NCI-H69 (cell line): ENCODE results near the gene C2.
"Not testable (repeated sequence)": the region's sequence is repeated elsewhere in the genome, so short reads cannot be mapped to it uniquely, and the experiment has no call there.

ENCODE experiments used
- DNase-seq: peaks from one replicate; lab custom pipeline; 2025; lab: John Stamatoyannopoulos, UW

C2 gene

DNA sequence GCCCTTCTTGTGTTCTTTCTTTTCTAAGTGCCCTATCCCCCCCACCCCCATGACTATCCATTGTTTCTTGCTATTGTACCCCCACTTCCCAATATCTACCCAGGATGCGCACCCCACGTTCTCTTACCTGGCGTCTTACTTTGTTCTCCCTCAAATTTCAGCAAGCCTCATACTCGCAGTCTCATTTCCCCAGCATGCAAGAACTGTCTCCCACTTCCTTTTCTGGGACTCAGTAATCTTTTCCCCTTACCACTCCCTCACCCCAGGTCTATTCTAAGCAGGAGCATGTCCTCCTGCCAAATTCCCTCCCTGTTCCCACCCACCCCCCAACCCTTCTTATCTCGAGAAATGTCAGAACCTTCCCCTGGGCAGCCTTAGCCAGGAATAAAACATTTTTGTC lies 28.3 kb upstream of the C2 start:
- no peak for DNase-seq

DNA sequence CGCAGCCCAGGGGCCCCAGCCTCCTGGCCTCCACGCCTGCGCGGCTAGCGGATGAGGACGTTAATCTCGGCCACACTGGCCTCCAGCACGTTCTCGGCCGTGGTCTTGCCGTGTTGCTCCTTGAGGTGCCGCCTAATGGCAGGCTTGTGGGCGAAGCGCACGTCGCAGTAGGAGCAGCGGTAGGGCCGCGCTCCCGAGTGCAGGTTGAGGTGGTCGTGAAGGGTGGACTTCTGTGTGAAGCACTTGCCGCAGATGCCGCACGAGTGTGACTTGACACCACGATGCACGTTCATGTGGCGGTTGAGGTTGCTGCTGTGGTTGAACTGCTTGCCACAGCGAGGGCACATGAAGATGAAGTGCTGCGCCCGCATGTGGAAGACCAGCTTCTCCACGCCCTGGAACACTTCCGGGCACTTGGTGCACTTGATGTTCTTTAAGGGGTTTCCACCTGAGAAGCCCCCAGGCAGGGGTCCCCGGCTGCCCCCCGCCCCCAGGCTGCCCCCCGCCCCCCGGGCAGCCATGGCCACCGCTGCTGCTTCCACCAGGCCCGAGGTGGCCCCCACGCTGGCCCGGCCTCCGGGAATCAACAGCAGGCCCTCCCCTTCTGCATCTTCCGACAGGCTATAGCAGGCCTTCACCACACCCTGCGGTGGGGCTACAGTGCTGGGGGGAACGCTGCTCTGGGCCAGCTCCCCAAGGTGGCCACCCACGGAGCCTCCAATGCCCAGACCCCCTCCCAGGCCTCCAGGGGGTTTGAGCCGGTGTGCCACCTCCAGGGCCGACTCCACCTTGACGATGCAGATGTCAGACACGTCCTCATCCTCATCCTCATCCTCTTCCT lies 27.4 kb upstream of the C2 start:
- DNase-seq, result no peak

DNA sequence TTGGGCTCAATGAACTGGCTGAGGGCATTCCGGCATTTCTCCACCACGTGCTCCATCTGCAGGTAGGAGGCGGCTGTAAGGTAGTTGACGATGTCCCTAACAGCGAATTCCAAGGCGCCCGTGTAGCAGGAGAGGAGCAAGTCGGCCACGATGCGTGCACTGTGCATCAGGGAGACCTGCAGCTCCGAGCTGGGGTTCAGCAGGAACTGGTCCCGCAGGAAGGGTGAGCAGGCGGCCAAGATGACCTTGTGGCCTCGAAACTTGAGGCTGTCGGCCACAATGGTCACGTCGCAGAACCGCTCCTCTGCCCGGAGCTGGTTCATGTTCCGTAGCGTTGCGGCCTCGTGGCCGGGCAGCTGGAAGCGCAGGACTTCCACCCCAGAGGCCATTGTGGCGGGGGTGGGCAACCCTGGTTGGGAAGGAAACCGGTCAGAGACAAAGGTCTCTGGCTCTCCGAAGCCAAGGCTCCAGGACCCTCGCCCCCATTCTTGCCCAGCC lies 26.6 kb upstream of the C2 start:
- DNase-seq, result peak; percentile 34

DNA sequence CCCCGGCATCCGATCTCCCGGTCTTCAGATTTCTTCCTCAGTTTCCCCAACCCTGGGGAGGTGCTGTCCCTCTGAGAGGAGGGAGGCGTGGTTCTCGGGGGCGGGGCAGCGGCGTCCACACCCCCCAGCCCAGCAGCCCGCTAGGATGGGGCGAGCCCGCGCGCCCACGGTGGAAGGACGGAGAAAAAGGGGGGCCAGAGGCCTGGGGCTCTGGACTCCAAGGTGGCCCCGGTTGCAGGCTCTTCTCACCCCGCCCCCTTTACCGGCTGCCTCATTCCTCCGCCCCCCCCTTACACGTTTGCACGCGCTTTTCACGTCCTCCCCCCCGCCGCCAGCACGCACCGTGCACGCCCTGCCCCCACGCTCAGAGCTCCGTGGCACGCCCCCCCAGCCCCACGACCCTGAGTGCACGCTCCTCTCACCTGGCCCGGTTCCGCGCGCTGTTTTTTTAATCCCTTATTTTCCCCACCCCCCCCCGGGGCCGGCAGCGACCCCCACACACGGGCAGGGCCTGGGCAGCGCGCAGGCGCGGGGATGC lies 26.0 kb upstream of the C2 start:
- peak; percentile 81 for DNase-seq

DNA sequence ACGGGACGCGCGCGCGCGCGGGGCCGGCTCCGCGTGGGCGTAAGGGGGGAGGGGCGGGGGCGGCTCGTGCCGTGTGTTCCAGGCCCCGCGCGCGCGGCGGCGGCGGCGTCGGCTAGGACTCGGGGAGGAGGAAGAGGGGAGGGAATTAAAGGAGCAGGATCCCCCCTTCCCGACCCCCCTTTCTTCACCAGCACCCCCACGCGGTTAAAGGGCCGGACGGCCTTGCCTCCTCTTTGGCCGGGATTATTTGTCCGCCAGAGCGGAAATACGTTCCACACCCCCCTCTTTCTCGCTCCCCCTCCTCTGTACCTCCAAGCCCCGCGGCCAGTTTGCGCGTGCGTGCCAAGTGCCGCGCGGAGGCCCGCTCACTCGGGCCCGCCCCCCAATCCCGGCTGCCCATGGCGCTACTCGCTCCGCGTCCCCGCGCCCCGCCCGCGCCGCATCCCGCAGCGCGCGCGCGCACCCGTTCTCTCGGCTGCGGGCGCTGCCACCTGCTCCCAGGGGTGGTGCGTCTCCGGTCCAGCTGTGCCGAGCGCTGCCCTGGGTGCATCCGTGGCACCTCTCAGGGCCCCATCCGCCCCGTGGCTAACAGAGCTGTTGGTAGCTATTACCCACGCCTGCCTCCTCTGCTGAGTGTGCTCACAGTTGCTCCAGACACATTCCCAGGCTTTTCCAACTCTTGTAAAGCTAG lies 25.4 kb upstream of the C2 start, which contains the start of gene ZBTB12:
TSS of gene ZBTB12 (minus strand) at position 134 of the 691 bp plus-strand sequence. CDS start 781 bp downstream, outside the sequence.
- DNase-seq, result peak; percentile 99

DNA sequence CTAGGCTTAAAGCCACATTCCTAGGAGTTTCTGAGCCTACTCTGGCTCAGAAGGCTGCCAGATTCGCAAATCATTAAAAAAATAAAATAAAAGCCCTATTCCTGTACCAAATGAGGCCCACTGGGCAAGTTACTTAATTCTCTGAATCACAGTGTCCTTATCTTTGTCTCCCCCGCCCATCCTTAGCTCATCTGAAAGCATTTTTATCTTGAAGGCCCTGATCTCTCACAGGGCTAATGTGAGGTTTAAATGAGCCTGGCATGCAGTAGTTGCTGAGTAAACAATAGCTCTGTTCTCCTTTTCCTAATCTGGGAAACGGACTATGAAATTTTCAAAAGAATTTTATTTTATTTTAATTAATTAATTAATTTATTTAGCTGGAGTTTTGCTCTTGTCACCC lies 23.6 kb upstream of the C2 start:
- no peak for DNase-seq

DNA sequence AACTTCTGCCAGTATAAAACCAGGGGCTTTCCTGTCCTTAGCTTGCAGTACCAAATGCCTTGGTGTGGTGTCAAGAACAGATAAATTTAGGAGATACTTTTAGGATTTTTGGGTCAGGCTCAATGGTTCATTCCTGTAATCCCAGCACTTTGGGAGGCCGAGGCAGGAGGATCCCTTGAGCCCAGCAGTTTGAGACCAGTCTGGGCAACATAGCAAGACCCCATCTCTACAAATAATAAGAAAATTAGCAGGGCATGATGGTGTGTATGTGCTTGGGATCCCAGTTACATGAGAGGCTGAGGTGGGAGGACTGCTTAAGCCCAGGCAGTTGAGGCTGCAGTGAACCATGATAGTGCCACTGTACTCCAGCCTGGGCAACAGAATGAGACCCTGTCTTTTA lies 22.5 kb upstream of the C2 start:
- DNase-seq, result no peak

DNA sequence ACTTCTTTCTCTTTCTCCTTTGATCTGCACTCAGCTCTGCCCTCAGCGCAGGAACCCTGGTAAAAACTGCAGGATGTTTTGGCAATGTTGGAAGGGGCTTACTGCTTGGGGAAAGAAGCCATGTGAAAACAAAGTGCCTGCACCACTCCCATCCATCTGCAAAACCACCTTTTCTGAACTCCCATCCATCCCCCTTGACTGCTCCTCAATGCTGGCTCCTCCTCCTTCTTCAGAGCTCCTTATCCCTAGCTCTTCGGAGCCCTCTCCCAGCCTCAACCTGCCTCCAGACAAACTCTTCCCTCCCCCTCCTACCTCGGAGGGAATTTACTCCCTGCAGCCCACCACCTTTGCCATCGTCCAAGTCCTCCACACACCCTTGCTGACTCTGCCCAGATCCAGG lies 21.4 kb upstream of the C2 start:
- no peak for DNase-seq

DNA sequence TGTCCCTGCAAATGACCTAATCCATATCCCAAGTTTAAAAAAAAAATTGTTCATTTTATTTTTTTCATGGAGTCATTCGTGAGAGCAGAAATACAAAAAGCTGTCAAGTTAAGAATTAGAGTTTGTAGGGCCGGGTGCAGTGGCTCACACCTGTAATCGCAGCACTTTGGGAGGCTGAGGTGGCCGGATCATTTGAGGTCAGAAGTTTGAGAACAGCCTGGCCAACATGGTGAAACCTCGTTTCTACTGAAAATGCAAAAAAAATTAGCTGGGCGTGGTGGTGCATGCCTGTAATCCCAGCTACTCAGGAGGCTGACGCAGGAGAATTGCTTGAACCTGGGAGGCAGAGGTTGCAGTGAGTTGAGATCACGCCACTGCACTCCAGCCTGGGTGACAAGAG lies 20.8 kb upstream of the C2 start:
- DNase-seq, result not testable (repeated sequence)

DNA sequence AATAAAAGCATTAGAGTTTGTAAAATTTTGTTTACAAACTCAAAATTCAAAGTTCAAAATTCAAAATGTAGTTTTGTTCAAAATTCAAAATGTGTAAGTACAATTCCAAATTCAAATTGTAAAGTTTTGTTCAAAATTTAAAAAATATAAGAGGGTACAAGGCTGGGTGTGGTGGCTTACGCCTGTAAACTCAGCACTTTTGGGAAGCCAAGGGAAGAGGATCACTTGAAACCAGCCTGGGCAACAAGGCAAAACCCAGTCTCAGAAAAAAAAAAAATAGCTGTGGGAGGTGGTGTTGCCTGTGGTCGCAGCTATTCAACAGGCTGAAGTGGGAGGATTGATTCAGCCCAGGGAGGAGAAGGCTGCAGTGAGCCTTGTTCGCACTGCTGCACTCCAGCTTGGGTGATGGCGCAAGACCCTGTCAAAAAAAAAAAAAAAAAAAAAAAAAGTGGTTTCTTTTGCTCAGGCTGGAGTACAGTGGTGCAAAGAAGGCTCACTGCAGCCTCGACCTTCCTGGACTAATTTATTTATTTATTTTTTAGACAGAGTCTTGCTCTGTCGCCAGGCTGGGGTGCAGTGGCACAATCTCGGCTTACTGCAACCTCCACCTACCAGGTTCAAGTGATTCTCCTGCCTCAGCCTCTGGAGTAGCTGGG lies 20.2 kb upstream of the C2 start:
- DNase-seq, result no peak

DNA sequence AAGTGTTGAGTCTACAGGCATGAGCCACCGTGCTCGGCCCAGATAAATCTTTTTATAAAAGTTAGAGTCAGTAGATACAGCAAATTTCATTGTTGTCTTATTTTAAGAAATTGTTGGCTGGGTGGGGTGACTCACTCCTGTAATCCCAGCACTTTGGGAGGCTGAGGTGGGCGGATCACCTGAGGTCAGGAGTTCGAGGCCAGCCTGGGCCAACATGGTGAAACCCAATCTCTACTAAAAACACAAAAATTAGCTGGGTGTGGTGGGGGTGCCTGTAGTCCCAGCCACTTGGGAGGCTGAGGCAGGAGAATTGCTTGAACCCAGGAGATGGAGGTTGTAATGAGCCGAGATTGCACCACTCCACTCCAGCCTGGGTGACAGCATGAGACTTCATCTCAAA lies 19.3 kb upstream of the C2 start:
- DNase-seq, result not testable (repeated sequence)

DNA sequence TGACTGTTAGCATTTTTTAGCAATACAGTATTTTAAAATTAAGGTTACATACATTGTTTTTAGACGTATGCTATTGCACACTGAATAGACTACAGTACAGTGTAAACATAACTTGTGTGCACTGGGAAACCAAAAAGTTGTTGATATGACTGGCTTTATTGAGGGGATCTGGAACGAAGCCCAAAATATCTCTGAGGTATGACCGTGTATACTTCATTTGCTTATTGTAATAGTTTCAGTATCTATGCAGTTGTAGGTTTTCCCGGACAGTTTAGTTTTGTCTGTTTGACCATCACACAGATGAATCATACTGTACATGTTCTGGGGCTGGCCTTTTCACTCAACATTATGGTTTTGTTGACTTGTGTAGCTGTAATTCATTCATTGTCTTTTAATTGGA lies 18.7 kb upstream of the C2 start:
- DNase-seq, result peak; percentile 12

DNA sequence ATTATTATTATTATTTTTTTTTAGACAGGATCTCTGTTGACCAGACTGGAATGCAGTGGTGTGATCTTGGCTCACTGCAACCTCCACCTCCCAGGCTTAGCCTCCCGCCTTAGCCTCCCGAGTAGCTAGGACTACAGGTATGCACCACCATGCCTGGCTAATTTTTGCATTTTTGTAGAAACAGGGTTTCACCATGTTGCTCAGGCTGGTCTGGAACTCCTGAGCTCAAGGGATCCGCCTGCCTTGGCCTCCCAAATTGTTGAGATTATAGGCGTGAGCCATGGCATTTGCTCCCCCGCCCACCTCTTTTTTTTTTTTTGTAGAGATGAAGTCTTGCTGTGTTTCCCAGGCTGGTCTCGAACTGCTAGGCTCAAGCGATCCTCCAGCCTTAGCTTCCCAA lies 18.2 kb upstream of the C2 start:
- DNase-seq, result not testable (repeated sequence)

DNA sequence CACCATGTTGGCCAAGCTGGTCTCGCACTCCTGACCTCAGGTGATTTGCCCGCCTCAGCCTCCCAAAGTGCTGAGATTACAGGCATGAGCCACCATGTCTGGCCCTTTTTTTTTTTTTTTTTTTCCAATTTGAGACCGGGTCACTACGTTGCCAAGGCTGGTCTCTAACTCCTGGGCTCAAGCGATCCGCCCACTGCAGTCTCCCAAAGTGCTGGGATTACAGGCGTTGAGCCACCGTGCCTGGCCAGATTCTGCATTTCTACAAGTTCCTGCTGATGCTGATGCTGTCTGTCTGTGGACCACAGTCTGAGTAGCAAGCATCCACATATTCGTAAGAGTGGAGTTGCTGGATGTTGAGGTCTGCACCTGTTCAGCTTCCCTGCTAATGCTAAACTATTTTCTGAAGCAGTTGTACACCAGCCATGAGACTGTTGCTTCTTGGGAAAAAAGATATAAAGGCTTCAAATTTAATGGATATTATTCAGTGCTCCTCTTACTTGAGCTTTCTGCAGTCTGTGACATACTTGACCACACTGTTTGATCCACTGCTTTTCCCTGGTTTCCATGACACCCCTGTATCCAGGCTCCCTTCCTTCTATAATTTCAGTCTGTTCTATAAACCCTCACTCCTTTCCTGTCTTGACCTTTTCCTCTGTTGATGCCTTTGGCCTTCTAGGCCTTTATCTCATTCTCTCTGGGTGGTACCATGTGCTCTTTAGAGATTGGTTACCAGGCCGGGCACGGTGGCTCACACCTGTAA lies 15.5 kb upstream of the C2 start:
- DNase-seq, result no peak

DNA sequence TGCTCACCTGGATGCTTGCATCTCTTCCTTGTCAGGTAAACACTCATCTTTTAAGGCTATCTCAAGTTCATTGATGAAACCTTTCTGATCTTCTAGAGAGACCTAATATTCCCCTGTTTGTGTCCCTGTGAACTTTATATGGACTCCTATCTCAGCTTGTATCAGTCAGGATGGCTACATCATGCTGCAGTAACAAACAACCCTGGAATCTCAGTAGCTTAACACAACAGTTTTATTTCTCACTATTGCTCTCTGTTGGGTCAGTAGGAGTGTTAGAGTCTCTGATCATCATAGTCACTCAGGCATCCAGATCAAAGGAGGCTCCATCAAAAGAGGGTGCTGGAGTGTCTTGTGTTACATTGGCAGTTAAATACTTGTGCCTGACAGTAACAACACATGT lies 12.2 kb upstream of the C2 start:
- no peak for DNase-seq

DNA sequence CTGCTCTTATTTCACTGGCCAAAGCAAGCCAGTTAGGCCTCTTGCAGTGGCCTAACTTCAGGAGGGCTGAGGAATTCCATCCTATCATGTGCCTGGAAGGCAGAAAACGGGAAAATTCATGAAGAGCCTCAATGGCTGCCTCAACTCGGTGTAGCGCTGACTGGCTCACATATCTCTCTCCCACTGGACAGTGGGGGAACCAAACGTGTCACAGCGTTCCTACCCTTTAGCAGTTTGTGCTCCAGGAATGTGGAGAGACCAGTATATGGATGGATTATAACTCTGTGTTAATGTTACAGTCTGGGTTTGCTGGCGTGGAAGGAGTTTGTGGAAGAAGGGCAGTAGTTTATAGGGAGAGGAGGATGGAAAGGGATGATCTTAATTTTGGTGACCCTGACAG lies 11.8 kb upstream of the C2 start:
- DNase-seq, result no peak

DNA sequence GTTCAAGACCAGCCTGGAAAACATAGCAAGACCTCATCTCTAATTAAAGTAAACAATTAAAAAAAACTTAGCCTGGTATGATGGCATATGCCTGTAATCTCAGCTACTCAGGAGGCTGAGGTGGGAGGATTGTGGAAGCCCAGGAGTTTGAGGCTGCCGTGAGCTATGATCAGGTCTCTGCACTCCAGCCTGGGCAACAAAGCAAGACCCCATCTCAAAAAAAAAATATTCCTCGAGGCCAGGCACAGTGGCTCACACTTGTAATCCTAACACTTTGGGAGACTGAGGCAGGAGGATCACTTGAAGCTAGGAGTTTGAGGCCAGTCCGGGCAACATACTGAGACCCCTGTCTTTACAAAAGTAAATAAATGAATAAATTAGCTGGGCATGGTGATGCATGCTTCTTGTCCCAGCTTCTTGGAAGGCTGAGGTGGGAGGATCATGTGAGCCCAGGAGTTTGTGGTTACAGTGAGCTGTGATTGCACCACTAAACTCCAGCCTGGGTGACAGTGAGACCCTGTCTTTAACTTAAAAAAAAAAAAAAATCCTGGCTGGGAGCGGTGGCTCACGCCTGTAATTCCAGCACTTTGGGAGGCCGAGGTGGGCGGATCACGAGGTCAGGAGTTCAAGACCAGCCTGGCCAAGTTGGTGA lies 9.3 kb upstream of the C2 start:
- no peak for DNase-seq

DNA sequence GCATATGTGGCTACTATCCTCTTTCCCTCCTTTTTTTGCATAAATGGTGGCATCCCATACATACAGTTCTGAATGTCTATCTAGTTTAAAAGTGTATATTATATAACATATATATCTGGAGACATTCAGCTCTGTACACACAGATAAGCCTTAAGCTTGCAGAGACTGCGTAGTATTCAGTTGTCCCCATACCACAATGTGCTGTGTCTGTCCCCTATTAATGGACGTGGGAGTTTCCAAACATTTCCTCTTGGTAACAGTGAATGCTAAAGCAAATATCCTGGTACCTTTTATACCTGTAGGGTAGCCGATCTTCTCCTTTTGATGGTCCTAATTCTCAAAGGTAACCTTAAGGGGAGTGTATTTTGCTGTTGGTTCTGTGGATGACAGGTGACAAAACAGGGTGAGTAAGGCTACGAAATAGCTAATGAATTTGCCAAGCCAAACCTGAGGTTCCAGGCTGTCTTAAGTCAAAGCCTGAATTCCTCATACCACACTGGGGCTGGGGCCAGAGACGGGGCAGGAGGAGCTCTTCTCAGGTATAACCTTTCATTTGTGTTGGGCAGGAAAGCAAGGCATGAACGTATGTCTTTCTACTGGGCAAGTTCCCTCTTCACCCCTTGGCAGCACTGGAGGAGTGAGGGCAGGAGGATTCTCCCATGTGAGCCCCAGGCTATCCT lies 7.8 kb upstream of the C2 start:
- no peak for DNase-seq

DNA sequence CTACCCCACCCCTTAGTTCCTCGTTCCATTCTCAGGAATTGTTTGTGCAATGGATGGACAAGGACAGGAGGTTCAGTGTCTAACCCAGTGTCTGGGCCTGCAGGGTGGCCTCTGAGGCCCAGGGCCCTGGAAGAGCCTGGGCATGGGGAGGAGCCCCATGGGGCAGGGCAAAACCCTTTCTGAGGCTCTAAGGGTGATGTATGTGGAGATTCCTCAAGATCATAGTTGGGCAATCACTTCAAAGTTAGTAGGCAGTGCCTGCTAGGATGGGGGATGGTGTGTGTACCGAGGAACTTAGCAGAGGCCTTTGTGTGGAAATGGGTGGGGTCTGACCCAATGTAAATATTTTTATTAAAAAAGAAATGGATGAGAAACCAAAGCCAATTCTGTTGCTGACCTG lies 6.7 kb upstream of the C2 start:
- DNase-seq, result no peak

DNA sequence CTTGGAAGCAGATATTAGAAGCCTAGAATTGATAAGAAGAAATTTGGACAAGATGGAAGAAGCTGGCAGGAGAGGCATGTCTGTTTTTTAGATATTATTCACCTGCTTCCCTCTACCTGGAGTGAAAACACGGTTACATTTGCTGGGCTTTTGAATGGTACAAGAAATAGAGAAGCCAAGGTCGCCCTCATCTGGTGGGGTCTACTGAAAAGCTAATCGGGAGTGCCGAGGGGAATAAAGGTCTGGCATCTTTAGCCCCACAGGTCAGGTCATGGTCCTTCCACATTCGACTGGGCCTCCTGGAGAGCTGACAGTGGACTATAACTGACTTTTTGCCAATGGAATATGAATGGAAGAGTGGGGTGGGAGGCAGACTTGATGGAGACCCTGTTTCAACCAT lies 4.6 kb upstream of the C2 start:
- DNase-seq, result peak; percentile 43
